GM12801 (cell line): Measurements from ENCODE around the gene FAM111A.

Experiments used
- TF ChIP-seq, protein P1 (sequence below): IDR thresholded peaks from one replicate; pipeline ENCODE4 v1.5.1; 2011; ENCODE audit warnings: control low read depth; ENCODE audit not compliant: insufficient read length; ENCODE audit errors: extremely low read depth

The FAM111A gene

DNA sequence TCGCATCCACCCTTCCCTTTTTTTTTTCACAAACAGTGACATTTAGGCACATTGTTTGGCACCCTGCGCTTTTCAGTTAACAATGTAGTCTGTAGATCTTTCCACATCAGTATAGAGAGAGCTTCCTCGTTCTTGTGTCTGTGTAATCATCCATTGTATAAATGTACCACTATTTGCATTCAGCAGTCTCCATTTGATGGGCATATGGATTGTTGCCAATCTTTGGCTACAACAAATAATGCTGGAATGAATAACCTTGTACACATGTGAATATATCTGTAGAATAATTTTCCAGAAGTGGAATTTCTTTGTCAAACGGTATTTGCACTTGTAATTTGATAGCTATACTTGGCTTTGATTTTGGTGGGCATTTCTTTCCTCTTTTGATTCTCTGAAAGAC lies 52.9 kb downstream of the FAM111A start:
- TF ChIP-seq, protein P1, sequence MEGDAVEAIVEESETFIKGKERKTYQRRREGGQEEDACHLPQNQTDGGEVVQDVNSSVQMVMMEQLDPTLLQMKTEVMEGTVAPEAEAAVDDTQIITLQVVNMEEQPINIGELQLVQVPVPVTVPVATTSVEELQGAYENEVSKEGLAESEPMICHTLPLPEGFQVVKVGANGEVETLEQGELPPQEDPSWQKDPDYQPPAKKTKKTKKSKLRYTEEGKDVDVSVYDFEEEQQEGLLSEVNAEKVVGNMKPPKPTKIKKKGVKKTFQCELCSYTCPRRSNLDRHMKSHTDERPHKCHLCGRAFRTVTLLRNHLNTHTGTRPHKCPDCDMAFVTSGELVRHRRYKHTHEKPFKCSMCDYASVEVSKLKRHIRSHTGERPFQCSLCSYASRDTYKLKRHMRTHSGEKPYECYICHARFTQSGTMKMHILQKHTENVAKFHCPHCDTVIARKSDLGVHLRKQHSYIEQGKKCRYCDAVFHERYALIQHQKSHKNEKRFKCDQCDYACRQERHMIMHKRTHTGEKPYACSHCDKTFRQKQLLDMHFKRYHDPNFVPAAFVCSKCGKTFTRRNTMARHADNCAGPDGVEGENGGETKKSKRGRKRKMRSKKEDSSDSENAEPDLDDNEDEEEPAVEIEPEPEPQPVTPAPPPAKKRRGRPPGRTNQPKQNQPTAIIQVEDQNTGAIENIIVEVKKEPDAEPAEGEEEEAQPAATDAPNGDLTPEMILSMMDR, result no peak

GRCh38 chr11:59196777-59197176 lies 54.1 kb downstream of the FAM111A start:
- TF ChIP-seq, protein P1, result no peak

- TF ChIP-seq, protein P1, result no peak
These were observed 55.3 kb downstream of the FAM111A start for GRCh38 chr11:59197991-59198390.

DNA sequence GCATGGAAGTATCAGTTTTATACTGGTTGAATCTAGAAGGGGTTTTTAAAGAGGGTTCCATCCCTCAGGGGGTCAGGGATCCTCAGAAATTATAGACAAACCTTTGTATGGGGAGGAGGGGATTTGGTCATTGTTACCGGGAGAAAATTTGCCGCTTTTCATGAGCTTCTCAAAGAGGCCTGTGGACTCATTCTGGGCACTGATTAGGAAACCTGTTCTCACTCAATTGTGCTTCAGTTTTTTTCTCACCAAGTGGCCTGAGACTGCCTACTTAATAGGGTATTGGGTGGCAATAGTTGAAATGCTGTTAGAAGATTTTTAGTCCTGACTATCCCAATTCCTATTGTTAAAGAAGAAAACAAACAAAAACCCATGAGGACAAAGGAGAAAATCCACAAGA lies 56.1 kb downstream of the FAM111A start:
- TF ChIP-seq, protein P1, result no peak

GRCh38 chr11:59199546-59200422 lies 57.1 kb downstream of the FAM111A start:
- TF ChIP-seq, protein P1, result no peak

GRCh38 chr11:59200423-59200746 lies 57.7 kb downstream of the FAM111A start:
- TF ChIP-seq, protein P1, result no peak

DNA sequence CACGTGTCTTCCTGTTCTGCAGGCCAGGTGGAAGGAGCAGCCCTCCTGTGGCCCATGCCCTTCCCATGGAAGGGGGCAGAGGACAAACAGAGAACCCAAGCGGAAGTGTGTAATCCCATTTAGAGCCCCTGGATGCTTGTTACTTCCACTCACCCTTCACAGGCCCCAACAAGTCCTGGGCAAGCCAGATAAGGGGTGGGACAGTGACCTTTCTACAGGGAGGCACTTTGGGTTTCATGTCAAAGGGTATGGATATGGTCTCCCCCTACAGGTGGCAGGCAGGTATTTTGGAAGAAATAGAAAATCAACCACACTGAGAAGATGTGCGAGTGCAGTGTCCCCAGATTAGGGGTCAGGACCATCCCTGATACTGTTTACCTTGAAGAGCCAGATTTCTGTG lies 58.7 kb downstream of the FAM111A start:
- TF ChIP-seq, protein P1, result no peak
